Heart left ventricle (tissue), 13 donors: ENCODE data around the gene TEAD1.

Experiments
- CTCF ChIP-seq, 12 donors: fragments of 200-600 bp; sonication (generic) in 4 of 12; IDR thresholded peaks; one replicate each; pipeline versions ENCODE4 v1.5.0 to v1.8.0; 2018 to 2022; ENCODE audit warnings: antibody characterized with exemption in 12 of 12, mild to moderate bottlenecking in 5 of 12
- POLR2A ChIP-seq, 2 donors: fragments of 450-650 bp; IDR thresholded peaks; one replicate each; pipeline ENCODE4 v1.6.1; 2017; ENCODE audit warnings: antibody characterized with exemption in 2 of 2, mild to moderate bottlenecking in 2 of 2, moderate library complexity in 2 of 2
- donor health status: ischemic (EF 13 %, LVEDD 7.1; RV severe dilation, severe dysfunction).
- donor health status: DM: no; HTN: yes; CAD: no.
- donor health status: DM: no; HTN: no; CAD: no.
- donor health status: ischemic (EF 25% LVEDD 6.9; RV normal size, moderate dysfunction).
- donor health status: ischemic (EF 25% LVEDD 5.7; RV mildly dilated, moderate dysfunction).
- donor health status: ischemic (EF 35%, LVEDD 5.7; RV mildly dilated, moderate dysfunction).
- donor health status: nonischemic (EF 11% LVEDD 7.7; RV severe dilation, severe dysfunction).
- donor health status: DM: yes; HTN: yes; CAD: no.
- donor health status: PGD.
- donor health status: ischemic (EF 29% LVEDD 5.4; RV normal size, mild dysfunction).
- donor health status: nonischemic (EF 23%, LVEDD 6.1; RV moderate dilation, normal function).

GRCh38 chr11:12721816-12722604 lies 47.8 kb downstream of the TEAD1 start:
- TF ChIP-seq CTCF (IDR thresholded peaks at IDR 0.05) (no peak), POLR2A (IDR thresholded peaks at IDR 0.05) (no peak)
